Measurements from ENCODE around the gene PDE7B. TPM values are rescaled to one million over a fixed set of nuclear protein-coding genes. Genes with fewer than 3 reads are reported as not detected.

PDE7B gene
- polyA plus RNA-seq, 1 of the 3 experiments (the other 2 are of a cell fraction) = 1.9 TPM

DNA sequence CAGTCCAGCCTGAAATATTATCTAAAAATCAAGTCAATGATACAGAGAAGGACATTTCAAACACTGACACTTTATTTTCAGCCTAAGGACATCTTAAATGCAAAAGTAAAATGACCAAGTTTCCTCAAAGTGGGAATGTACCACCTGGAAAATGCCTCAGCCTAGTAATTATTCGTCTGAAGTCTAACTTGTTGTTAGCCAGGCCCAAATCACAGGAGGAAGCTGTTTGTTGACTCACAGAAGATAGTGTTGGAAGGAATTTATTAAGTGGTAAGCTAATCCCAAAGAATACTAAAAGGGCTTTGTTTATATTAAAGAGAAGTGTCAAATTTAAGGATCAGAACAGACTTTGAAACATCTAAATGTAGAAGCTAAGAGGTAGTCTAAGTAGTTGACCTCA lies 2.5 kb downstream of the PDE7B start (continued):
- TF ChIP-seq TAF1 (IDR thresholded peaks at IDR 0.05; ENCODE audit: borderline replicate concordance, low read depth, low read length) (no peak), MXI1 (IDR thresholded peaks at IDR 0.05; ENCODE audit: low read depth, low read length) (no peak)

DNA sequence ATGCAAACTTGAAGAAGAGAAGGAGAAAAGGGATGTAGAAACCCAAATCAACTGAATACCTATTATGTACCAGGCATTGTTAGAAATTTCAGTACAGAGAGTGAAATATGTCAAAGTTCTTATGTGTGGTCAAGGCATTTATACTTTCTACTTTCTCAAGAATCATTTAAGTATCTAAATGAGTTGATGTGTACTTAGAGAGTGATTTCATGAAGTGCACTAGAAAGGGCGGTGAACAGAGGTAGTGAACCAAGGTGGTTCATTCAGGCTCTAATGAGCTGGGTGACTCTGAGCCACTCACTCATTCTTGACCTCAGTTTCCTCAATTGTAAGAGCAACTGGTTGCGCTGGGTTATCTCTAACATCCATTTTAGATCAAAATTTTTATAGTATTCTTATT lies 3.3 kb downstream of the PDE7B start:
- no peaks in the 10 kb centered on the region for H3K9me3 ChIP-seq
- H3K27ac ChIP-seq (ENCODE audit: low read depth in 2 of 2, low read length in 1 of 2) = no peak overlapping the region
- no peak overlapping the region for H3K4me2 ChIP-seq
- H3K9me2 ChIP-seq = no peaks in the 10 kb centered on the region
- no peak for TF ChIP-seq RFX5 (IDR thresholded peaks at IDR 0.05; ENCODE audit: low read length)
- no peak for TF ChIP-seq JUND (IDR thresholded peaks at IDR 0.05)
- TF ChIP-seq RCOR1 (IDR thresholded peaks at IDR 0.05; ENCODE audit: low read length) = no peak
- no peak for TF ChIP-seq YY1 (IDR thresholded peaks at IDR 0.05; ENCODE audit: low read depth)
- no peak for TF ChIP-seq FOSL2 (IDR thresholded peaks at IDR 0.05; ENCODE audit: borderline replicate concordance, low read depth)
- TF ChIP-seq TEAD4 (IDR thresholded peaks at IDR 0.05; ENCODE audit: borderline replicate concordance, insufficient read depth) = no peak
- H3K79me2 ChIP-seq (ENCODE audit: insufficient read depth) = peaks cover 5% of the 10 kb centered on the region; the same call in 1 of the 2 replicates
- no peak for DNase-seq
- no peak overlapping the region for H3K4me3 ChIP-seq (ENCODE audit: low read depth in 2 of 2, low read length in 1 of 2)
- H3F3A ChIP-seq (replicated peaks; ENCODE audit: insufficient read depth) = peaks cover 7% of the 10 kb centered on the region
- 92% methylated on average over 2 of the region's 2 CpGs for WGBS (ENCODE audit: low lambda C conversion rate)
- ChIA-PET POLR2A (no interaction called here), CTCF (no interaction called here)
- no peaks in the 10 kb centered on the region for H4K20me1 ChIP-seq (ENCODE audit: insufficient read depth)
- H3K9ac ChIP-seq = no peak overlapping the region
- peaks cover 0 to 21% of the 10 kb centered on the region in 2 experiments; a peak in 2 of 4 replicates for H3K4me1 ChIP-seq (ENCODE audit: control insufficient read depth in 1 of 2, insufficient read depth in 2 of 2, low read depth in 1 of 2, low read length in 1 of 2)
- no peaks in the 10 kb centered on the region for H3K36me3 ChIP-seq (replicated peaks in 1 of 2; ENCODE audit: control insufficient read depth in 1 of 2, insufficient read depth in 2 of 2, low read length in 1 of 2)
- no peaks in the 10 kb centered on the region for H3K27me3 ChIP-seq (ENCODE audit: insufficient read depth)
- H2AFZ ChIP-seq (ENCODE audit: low read depth) = no peak overlapping the region

DNA sequence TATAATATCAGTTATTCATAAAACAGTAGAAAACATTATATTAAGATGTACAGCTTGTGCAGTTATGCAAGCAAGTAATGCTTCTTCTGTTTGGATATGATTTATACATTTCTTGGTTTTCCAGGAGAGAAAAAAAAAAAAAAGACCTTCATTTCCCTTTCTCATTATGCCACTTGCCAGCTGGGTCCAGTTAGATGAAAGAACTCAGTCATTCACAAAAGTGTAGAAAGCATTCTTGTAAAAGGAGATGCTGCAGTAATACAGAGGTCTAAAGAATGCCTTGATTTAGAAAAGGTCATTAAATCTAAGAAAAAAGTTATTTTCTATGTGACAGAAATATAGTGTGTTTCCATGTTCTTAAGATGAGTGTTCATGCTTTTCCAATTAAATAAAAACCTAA lies 7.4 kb downstream of the PDE7B start:
- POLR2A ChIA-PET = no interaction called here
- no peak overlapping the region for H3K4me3 ChIP-seq (ENCODE audit: low read depth in 2 of 2, low read length in 1 of 2)
- H2AFZ ChIP-seq (ENCODE audit: low read depth) = no peak overlapping the region
- H3K9ac ChIP-seq = no peak overlapping the region
- H3K27me3 ChIP-seq (ENCODE audit: insufficient read depth) = no peaks in the 10 kb centered on the region
- no peak overlapping the region for H3K4me2 ChIP-seq
- H3K4me1 ChIP-seq (ENCODE audit: control insufficient read depth in 1 of 2, insufficient read depth in 2 of 2, low read depth in 1 of 2, low read length in 1 of 2) = peaks cover 0 to 2% of the 10 kb centered on the region in 2 experiments; a peak in 2 of 4 replicates
- CTCF ChIA-PET = interaction anchor here (1.2 to 1.6 kb wide), 2 partner anchors 80 to 367 kb away, joined by 4 read pairs; no protein-coding TSS in a partner anchor
- no peaks in the 10 kb centered on the region for H4K20me1 ChIP-seq (ENCODE audit: insufficient read depth)
- H3K79me2 ChIP-seq (ENCODE audit: insufficient read depth) = no peaks in the 10 kb centered on the region; the same call in 1 of the 2 replicates
- no peaks in the 10 kb centered on the region for H3F3A ChIP-seq (replicated peaks; ENCODE audit: insufficient read depth)
- H3K9me2 ChIP-seq = no peaks in the 10 kb centered on the region
- no peak for DNase-seq
- no peaks in the 10 kb centered on the region for H3K36me3 ChIP-seq (replicated peaks in 1 of 2; ENCODE audit: control insufficient read depth in 1 of 2, insufficient read depth in 2 of 2, low read length in 1 of 2)
- H3K9me3 ChIP-seq = no peaks in the 10 kb centered on the region; the same call in 1 of the 2 replicates
- H3K27ac ChIP-seq (ENCODE audit: low read depth in 2 of 2, low read length in 1 of 2) = no peak overlapping the region
- TF ChIP-seq, protein P1, sequence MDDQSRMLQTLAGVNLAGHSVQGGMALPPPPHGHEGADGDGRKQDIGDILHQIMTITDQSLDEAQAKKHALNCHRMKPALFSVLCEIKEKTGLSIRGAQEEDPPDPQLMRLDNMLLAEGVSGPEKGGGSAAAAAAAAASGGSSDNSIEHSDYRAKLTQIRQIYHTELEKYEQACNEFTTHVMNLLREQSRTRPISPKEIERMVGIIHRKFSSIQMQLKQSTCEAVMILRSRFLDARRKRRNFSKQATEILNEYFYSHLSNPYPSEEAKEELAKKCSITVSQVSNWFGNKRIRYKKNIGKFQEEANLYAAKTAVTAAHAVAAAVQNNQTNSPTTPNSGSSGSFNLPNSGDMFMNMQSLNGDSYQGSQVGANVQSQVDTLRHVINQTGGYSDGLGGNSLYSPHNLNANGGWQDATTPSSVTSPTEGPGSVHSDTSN (IDR thresholded peaks at IDR 0.05) = no peak
- TF ChIP-seq EZH2phosphoT487 (IDR thresholded peaks at IDR 0.05; ENCODE audit: borderline replicate concordance, low read depth) (no peak), GATA2 (CRISPR knock-in tag; IDR thresholded peaks at IDR 0.05) (no peak), SMC3 (IDR thresholded peaks at IDR 0.05; ENCODE audit: low read depth, low read length) (no peak)

All from SK-N-SH (cell line).